Hepatic stellate cell (primary cell): Measurements from ENCODE around the gene EDRF1.

Experiments
- DNase-seq: peaks from one replicate; pipeline ENCODE4 v3.0.0; 2011; ENCODE audit warnings: low spot score

The EDRF1 gene

GRCh38 chr10:125795128-125795527 lies 75.6 kb downstream of the EDRF1 start:
- DNase-seq = no peak

- no peak for DNase-seq
Measured at GRCh38 chr10:125795637-125796190, 76.2 kb downstream of the EDRF1 start.

GRCh38 chr10:125797424-125797823 lies 77.9 kb downstream of the EDRF1 start:
- DNase-seq = no peak

- no peak for DNase-seq
Measured at GRCh38 chr10:125797994-125798662, 78.6 kb downstream of the EDRF1 start.

- no peak for DNase-seq
Measured at GRCh38 chr10:125799451-125800182, 80.1 kb downstream of the EDRF1 start.

- DNase-seq = no peak
Measured at GRCh38 chr10:125801574-125801973, 82.1 kb downstream of the EDRF1 start.

GRCh38 chr10:125802131-125802530 lies 82.6 kb downstream of the EDRF1 start:
- DNase-seq = no peak

GRCh38 chr10:125802739-125803138 lies 83.2 kb downstream of the EDRF1 start:
- no peak for DNase-seq

GRCh38 chr10:125808047-125808446 lies 88.5 kb downstream of the EDRF1 start:
- no peak for DNase-seq

- no peak for DNase-seq
Measured at GRCh38 chr10:125811251-125811650, 91.7 kb downstream of the EDRF1 start.

- DNase-seq = no peak
Measured at GRCh38 chr10:125812128-125812750, 92.7 kb downstream of the EDRF1 start.
